IPS DF 19.7 (cell line): ENCODE measurements around the gene DHRS4L2.

ENCODE experiments used
- DNase-seq: peaks from one replicate; pipeline ENCODE4 v3.0.0-alpha.2; 2013; ENCODE audit warnings: low read depth, low spot score

DHRS4L2 gene

DNA sequence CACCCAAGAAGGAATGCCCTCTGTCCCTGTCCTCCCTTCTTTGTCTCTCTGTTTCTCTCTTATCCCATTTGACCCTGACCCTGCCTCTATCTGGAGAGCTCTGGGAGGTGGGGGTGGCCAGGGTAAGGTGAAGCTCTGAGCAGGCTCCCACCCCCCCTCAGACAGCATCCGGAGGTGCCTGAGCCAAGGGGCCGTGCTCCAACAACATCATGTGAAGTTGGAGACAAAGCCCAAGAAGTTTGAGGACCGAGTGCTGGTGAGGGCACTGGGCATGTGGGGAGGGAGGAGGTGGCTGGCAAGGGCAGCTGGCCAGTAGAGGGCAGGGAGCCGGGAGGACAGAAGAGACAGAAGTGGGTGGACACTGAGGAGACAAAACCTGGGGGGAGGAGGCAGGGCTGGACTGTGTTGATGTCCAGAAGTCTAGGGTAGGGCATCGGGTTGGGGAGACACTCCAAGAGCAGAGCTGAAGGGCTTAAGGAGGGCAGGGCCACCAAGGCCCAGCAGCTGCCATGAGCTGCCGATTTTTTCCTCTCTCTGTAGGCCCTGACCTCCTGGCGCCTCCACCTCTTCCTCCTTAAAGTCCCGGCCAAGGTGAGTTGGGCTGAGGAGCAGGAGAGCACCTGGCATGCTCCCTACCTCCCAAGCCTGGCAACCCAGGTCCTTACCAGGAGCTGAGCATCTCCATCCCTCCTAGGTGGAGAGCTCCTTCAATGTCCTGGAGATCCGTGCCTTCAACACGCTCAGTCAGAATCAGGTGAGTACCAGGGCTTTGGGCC, 65.0 kb downstream of the DHRS4L2 start:
- no peak for DNase-seq

DNA sequence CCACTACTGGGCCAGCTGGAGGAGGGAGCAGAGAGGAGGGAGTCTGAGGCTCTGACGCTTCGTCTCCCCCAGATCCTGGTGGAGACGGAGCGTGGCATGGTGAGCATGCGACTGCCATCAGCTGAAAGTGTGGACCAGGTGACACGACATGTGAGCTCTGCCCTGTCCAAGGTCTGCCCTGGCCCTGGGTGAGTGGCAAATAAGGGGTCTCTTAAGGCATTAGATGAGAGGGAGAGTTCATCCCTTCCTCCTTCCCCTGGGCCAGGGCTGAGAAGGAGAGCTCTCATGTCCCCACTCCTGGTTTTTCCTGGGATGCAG, 65.6 kb downstream of the DHRS4L2 start:
- DNase-seq = no peak

DNA sequence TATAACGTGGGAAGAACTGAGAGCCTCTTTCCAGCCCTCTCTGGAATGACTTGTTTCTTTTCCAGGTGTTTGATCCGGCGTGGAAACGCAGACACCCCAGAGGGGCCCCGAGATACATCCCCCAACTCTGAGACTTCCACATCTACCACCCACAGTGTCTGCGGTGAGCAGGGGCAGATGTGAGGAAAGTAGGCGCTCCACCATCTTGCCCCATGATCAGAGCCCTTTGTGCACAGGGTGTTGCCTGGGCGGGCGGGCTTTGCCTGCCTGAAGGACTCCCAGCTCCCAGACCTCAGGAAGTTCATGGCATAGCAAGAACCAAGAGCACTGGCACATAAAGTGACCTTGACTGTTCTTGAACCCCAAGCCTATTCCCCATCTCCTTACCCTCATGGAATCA, 65.9 kb downstream of the DHRS4L2 start:
- no peak for DNase-seq
